HG03139 (cell line): Measurements from ENCODE around the gene KCNE5.
"Not testable (repeated sequence)": the region's sequence is repeated elsewhere in the genome, so short reads cannot be mapped to it uniquely, and the experiment has no call there.

Experiments used
- ATAC-seq: cut with Tn5 transposase; IDR thresholded peaks from one replicate; pipeline ENCODE4 v1.9.1; 2021; ENCODE audit not compliant: unreplicated experiment

Gene KCNE5

GRCh38 chrX:109624641-109625616 is at the start of gene KCNE5:
Gene KCNE5 (minus strand): TSS chrX:109625172. CDS start chrX:109625020, 152 bp downstream.
- no peak for ATAC-seq

DNA sequence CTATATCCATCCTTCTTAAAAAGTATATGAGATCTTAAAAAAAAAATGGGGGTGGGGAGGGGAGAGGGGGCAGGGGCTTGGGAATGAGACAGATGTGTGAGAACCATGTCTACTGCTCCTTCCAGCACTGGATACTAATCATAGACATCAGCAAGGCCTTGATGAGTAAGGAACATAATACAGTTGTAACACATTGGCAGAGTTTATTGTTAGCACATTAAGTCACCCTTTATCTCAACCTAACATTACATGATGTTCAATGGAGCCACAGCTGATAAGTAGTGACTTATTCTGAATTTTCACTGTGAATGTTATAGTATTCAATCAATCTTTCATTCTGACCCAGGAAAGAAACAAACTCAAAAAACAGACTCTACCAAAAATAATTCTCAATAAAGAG is 47.3 kb upstream of the KCNE5 start:
- ATAC-seq = no peak

DNA sequence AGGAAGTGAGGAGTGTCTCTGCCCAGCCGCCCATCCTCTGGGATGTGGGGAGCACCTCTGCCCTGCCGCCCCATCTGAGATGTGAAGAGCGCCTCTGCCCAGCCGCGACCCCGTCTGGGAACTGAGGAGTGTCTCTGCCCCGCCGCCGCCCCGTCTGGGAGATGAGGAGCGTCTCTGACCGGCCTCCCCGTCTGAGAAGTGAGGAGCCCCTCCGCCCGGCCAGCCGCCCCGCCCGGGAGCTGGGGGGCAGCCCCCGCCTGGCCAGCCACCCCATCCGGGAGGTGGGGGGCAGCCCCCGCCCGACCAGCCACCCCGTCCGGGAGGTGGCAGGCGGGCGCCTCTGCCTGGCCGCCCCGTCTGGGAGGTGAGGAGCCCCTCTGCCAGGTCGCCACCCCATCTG is 46.2 kb upstream of the KCNE5 start:
- not testable (repeated sequence) for ATAC-seq

- ATAC-seq = no peak
These were observed 43.0 kb upstream of the KCNE5 start for GRCh38 chrX:109667986-109668385.

DNA sequence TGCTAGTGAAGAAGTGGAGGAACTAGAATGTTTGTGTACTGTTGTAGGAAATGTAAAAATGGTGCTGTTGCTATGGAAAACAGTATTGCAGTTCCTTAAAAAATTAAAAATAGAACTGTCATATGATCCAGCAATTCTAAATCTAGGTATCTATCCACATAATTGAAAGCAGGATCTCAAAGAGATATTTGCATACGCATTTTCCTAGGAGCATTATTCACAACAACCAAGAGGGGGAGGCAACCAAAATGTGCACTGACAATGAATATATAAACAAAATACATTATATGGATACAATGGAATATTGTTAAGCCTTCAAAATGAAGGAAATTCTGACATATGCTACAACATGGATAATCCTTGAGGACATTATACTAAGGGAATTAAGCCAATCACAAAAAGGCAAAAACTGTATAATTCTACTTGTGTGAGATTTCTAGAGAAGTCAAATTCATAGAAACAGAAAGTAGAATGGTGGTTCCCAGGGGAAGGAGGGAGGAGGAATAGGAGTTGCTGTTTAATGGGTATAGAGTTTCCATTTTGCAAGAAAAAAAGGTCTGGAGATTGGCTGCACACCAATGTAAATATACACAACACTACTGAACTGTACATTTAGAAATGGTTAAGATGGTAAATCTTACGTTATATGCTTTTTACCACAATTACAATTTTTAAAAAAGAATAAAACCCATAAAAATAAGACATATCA is 35.6 kb upstream of the KCNE5 start:
- ATAC-seq = no peak

- no peak for ATAC-seq
These were observed 33.4 kb upstream of the KCNE5 start for GRCh38 chrX:109658391-109658790.

- ATAC-seq = not testable (repeated sequence)
These were observed 32.4 kb upstream of the KCNE5 start for GRCh38 chrX:109657364-109657763.

GRCh38 chrX:109656774-109657173 is 31.8 kb upstream of the KCNE5 start:
- ATAC-seq = no peak

- no peak for ATAC-seq
These were observed 30.7 kb upstream of the KCNE5 start for GRCh38 chrX:109655502-109656201.

- no peak for ATAC-seq
These were observed 29.6 kb upstream of the KCNE5 start for GRCh38 chrX:109654516-109655109.

- not testable (repeated sequence) for ATAC-seq
These were observed 19.7 kb upstream of the KCNE5 start for GRCh38 chrX:109644671-109645070.

DNA sequence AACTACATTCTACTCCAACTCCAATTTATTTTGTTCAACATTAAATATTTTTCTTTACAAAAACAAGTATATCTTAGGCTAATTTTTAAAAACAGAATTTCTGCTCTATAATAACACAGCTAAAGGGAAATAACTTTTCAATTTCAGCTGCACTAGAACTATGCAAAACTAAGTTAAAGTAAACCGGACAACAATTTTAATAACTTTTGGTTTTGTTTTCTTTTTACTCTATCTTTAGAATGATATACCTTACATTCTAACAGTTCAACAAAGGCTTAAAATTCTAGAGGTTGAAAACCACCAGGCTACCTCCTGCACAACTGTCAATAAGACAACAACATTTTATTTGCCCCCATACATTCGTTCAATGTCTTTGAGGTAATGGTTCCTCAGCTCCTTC is 18.7 kb upstream of the KCNE5 start:
- no peak for ATAC-seq

GRCh38 chrX:109638158-109638557 is 13.2 kb upstream of the KCNE5 start:
- ATAC-seq = no peak

DNA sequence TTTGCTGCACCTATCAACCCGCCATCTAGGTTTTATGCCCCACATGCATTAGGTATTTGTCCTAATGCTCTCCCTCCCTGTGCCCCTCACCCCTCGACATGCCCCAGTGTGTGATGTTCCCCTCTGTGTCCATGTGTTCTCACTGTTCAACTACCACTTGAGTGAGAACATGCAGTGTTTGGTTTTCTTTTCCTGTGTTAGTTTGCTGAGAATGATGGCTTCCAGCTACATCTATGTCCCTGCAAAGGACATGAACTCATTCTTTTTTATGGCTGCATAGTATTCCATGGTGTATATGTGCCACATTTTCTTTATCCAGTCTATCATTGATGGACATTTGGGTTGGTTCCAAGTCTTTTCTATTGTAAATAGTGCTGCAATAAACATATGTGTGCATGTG is 12.5 kb upstream of the KCNE5 start:
- ATAC-seq = not testable (repeated sequence)

- no peak for ATAC-seq
These were observed 10.2 kb upstream of the KCNE5 start for GRCh38 chrX:109635146-109635545.

DNA sequence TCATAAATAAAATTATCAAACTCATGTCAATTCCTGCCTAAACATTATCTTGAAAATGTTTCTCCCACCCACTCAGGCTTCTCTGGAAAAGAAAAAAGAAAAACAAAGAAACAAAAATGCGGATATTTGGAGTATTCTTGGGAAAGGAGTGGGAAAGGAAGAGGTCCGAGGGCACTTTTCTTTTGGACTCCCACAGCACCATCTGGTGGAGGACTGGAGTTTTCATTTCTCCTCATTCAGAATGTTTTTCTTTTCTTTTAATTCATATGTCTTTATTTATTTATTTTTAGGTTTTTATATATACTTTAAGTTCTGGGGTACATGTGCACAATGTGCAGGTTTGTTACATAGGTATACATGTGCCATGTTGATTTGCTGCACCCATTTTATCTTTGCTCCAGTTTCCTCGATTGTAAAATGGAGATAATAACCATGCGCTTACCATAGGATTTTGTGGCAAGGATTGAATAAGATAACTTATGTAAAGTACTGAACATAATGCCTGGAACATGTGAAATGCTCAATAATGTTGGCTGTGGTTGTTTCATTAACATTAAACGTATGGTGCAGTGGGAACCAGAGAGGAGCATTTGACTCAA is 8.0 kb upstream of the KCNE5 start:
- ATAC-seq = no peak

GRCh38 chrX:109629310-109629709 is 4.3 kb upstream of the KCNE5 start:
- ATAC-seq = no peak

DNA sequence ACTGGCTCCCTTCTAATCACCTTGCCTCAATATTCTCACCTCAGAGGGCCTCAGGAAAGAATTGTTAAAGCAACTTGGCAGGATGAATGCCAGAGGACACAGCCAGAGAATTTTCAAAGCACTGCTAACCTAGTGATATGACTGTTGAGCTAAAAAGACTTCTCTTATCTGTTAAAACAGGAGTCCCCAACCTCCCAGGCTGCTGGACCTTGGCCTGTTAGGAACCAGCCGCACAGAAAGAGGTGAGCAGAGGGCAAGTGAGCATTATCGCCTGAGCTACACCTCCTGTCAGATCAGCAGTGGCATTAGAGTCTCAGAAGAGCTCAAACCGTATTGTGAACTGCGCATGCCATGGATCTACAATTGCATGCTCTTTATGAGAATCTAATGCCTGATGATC is 1.7 kb upstream of the KCNE5 start:
- ATAC-seq = no peak

DNA sequence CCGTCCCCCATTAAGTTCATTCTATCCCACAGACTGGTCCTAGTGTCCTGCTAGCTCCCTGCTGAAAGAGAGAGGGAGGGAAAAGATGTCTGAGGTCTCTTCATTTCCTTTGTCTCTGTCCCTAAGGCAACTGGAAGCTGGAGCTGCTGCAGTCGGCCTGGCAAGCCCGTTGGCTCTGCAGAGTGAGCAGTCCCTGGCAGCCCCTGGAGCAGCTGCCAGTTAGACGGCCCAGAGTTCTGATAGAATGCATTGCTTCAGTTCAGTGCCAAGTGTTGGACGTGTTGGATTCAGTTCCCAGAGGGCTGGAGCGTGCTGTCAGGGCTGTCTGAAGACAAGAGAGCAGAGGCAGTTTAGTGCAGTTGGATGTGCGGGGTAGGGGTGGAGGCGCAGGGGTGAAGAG is 975 bp downstream of the KCNE5 start:
- no peak for ATAC-seq

DNA sequence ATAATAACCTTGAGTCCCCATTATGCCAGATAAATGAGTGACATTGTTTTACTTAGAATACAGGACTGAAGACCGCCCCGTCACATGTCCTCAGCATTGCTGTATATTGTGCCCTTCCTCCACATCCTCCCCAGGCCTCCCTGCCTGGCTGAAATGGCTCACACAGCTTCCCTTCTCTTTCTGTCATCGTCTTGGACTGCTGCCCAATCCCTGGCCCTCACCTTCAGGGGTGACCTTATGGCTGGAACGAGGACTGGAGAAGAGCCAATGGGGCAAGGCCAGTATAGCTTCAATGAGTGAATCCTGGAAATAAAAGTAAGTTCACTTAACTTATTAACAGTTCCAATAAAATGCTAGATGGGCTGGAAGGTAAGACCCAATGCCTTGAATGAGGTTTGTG is 2.7 kb downstream of the KCNE5 start:
- no peak for ATAC-seq

DNA sequence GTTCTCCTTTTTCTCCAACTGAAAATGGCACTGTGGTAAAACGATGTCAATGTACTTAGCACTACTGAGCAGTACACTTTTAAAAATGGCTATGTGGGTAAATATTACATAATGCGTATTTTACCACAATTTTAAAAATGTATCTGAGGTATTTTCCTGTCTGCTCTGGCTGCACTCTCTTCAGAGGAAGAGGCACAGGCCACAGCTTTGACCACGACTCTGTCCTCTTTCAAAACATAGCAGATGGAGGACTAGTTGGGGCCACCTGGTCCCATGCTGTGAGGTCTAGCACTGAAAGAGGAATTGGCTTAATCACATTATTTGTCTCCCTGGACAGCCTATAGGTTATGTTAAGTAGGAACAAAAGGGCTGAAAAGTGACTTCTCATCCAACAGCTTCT is 5.2 kb downstream of the KCNE5 start:
- no peak for ATAC-seq
